ENCODE data around the gene NT5E.

Gene NT5E

GRCh38 chr6:85458782-85459181 is 8.9 kb downstream of the NT5E start:
- Histone ChIP-seq H3K4me1 (ENCODE audit: low read length) (peaks cover 59% of the 10 kb centered on the region), H3K27me3 (replicated peaks; ENCODE audit: insufficient read depth, low read length) (no peaks in the 10 kb centered on the region), H3K9me3 (replicated peaks; ENCODE audit: insufficient read depth, low read length) (no peaks in the 10 kb centered on the region), H3K9me2 (replicated peaks; ENCODE audit: insufficient read depth, low read length) (no peaks in the 10 kb centered on the region), H3K27ac (ENCODE audit: low read length) (no peak overlapping the region), H2AFZ (ENCODE audit: low read length) (no peak overlapping the region), H3K36me3 (replicated peaks; ENCODE audit: insufficient read depth, low read length) (no peaks in the 10 kb centered on the region), H4K20me1 (ENCODE audit: insufficient read depth, low read length) (no peaks in the 10 kb centered on the region), H3K4me3 (ENCODE audit: low read length) (no peak overlapping the region), H3K4me2 (ENCODE audit: low read depth, low read length) (peak overlapping the region; percentile 38), H3F3A (ENCODE audit: insufficient read depth, low read length) (peaks cover 15% of the 10 kb centered on the region), H3K9ac (ENCODE audit: low read length) (no peak overlapping the region), H3K79me2 (ENCODE audit: low read length) (no peaks in the 10 kb centered on the region)
- TF ChIP-seq, protein P1, sequence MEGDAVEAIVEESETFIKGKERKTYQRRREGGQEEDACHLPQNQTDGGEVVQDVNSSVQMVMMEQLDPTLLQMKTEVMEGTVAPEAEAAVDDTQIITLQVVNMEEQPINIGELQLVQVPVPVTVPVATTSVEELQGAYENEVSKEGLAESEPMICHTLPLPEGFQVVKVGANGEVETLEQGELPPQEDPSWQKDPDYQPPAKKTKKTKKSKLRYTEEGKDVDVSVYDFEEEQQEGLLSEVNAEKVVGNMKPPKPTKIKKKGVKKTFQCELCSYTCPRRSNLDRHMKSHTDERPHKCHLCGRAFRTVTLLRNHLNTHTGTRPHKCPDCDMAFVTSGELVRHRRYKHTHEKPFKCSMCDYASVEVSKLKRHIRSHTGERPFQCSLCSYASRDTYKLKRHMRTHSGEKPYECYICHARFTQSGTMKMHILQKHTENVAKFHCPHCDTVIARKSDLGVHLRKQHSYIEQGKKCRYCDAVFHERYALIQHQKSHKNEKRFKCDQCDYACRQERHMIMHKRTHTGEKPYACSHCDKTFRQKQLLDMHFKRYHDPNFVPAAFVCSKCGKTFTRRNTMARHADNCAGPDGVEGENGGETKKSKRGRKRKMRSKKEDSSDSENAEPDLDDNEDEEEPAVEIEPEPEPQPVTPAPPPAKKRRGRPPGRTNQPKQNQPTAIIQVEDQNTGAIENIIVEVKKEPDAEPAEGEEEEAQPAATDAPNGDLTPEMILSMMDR (IDR thresholded peaks at IDR 0.05; ENCODE audit: low read length): no peak
- TF ChIP-seq EZH2phosphoT487 (IDR thresholded peaks at IDR 0.05; ENCODE audit: low read length): no peak
- TF ChIP-seq EZH2 (optimal IDR thresholded peaks at IDR 0.05; ENCODE audit: low read depth, low read length): no peak
- no peak for DNase-seq

GRCh38 chr6:85459224-85459901 is 9.5 kb downstream of the NT5E start:
- Histone ChIP-seq H3K4me3 (ENCODE audit: low read length) (no peak overlapping the region), H2AFZ (ENCODE audit: low read length) (no peak overlapping the region), H3K27ac (ENCODE audit: low read length) (no peak overlapping the region), H3K9me3 (replicated peaks; ENCODE audit: insufficient read depth, low read length) (no peaks in the 10 kb centered on the region), H3K9ac (ENCODE audit: low read length) (no peak overlapping the region), H3K27me3 (replicated peaks; ENCODE audit: insufficient read depth, low read length) (no peaks in the 10 kb centered on the region), H3K4me1 (ENCODE audit: low read length) (peaks cover 65% of the 10 kb centered on the region), H4K20me1 (ENCODE audit: insufficient read depth, low read length) (no peaks in the 10 kb centered on the region), H3K36me3 (replicated peaks; ENCODE audit: insufficient read depth, low read length) (no peaks in the 10 kb centered on the region), H3F3A (ENCODE audit: insufficient read depth, low read length) (peaks cover 15% of the 10 kb centered on the region), H3K9me2 (replicated peaks; ENCODE audit: insufficient read depth, low read length) (no peaks in the 10 kb centered on the region), H3K79me2 (ENCODE audit: low read length) (no peaks in the 10 kb centered on the region), H3K4me2 (ENCODE audit: low read depth, low read length) (no peak overlapping the region)
- no peak for TF ChIP-seq EZH2phosphoT487 (IDR thresholded peaks at IDR 0.05; ENCODE audit: low read length)
- TF ChIP-seq, protein P1 (IDR thresholded peaks at IDR 0.05; ENCODE audit: low read length): no peak
- no peak for TF ChIP-seq EZH2 (optimal IDR thresholded peaks at IDR 0.05; ENCODE audit: low read depth, low read length)
- no peak for DNase-seq

DNA sequence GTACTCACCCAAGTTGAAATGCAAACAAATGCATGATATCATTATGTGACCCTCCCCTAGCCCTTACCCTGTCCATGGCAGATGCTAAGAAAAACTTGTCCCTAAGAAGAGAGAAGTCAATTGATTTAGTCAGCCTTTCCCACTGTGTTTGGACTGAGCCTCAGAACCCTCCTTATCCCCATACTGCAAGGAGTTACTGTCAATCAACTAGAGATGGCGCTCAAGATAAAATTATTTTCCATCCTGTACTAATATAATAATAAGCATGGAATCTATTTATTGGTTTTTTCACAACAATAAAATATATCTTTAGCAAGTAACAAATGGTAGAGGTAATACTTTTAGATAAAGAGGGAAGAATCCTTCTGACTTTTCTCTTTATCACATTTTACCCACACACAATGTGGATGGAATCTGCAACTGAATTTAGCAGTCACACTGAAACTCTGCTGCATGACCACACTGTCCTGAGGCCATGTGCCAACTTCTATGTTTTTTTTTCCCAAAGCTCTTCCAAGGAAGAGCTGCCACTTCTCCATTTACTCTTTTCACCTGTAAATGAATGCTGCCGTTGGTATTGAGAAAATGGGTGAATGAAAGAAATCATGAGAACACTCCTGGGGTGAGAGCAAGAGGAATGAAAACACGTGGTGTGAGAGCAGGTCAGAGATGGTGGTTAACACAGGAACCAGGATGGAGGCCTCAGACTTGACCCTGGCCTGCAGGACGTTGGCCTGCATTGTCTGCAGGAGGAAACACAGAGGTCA is 10.5 kb downstream of the NT5E start:
- Histone ChIP-seq H3K4me3 (ENCODE audit: low read length) (no peak overlapping the region), H3K9me3 (replicated peaks; ENCODE audit: insufficient read depth, low read length) (no peaks in the 10 kb centered on the region), H3K4me2 (ENCODE audit: low read depth, low read length) (peak overlapping the region; percentile 44), H3K9ac (ENCODE audit: low read length) (peak overlapping the region; percentile 25; the same call in 1 of the 2 replicates), H3K79me2 (ENCODE audit: low read length) (no peaks in the 10 kb centered on the region), H3F3A (ENCODE audit: insufficient read depth, low read length) (peaks cover 15% of the 10 kb centered on the region), H3K27me3 (replicated peaks; ENCODE audit: insufficient read depth, low read length) (no peaks in the 10 kb centered on the region), H3K9me2 (replicated peaks; ENCODE audit: insufficient read depth, low read length) (no peaks in the 10 kb centered on the region), H3K27ac (ENCODE audit: low read length) (peak overlapping the region; percentile 92), H3K36me3 (replicated peaks; ENCODE audit: insufficient read depth, low read length) (no peaks in the 10 kb centered on the region), H4K20me1 (ENCODE audit: insufficient read depth, low read length) (no peaks in the 10 kb centered on the region), H2AFZ (ENCODE audit: low read length) (peak overlapping the region; percentile 64), H3K4me1 (ENCODE audit: low read length) (peaks cover 74% of the 10 kb centered on the region)
- DNase-seq: no peak
- TF ChIP-seq, protein P1 (IDR thresholded peaks at IDR 0.05; ENCODE audit: low read length): 0 out of 2 replicates have a peak, but pooled peaks have one; percentile 5
- TF ChIP-seq EZH2 (optimal IDR thresholded peaks at IDR 0.05; ENCODE audit: low read depth, low read length) (no peak), EZH2phosphoT487 (IDR thresholded peaks at IDR 0.05; ENCODE audit: low read length) (no peak)
